MM.1S (cell line): Measurements from ENCODE around the gene GKN1.

Experiments
- EZH2 ChIP-seq: fragments of 300-600 bp; sonication (generic); optimal IDR thresholded peaks from 2 replicates; pipeline ENCODE3; 2017; ENCODE audit warnings: low read depth, mild to moderate bottlenecking, antibody characterized with exemption, low read length, mixed read lengths
- TF ChIP-seq, protein P1 (sequence below): fragments of 300-600 bp; sonication (generic); IDR thresholded peaks from 2 replicates; pipeline ENCODE4 v1.5.1; 2016; ENCODE audit warnings: antibody characterized with exemption, low read length, mixed read lengths

DNA sequence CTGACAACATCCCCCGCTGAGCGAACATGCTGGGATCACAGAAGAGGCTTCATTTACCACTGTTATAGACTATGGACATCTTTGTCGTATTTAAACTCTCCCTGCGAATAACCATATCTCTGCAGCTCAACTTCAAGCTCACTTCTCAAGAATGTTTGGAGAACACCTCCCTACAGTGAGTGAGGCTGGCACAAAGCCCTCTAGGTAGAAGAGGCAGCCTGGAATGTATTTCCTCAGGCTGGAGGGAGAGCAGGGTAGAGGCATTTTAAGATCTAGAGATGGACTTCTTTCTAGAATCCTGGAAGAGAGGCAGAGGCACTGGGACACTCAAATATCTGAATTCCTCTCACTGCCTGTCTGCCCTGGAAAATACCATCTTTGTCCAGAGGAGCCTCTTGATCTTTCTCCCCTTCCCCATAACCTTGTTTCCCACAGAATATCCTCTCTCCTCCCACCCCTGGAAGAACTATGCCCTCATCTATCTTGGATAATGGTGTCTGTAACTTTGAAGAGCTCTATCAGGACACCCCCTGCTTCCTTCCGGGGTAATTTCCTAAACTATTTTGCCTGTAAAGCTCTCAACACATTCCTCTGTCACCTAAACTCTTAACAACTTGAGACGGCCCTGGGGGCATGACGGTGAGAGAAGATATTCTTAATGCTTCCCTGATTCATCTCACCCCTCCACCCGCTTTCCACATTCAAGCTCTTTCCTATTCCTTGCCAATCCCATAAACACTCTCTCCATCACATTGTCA, 36.2 kb downstream of the GKN1 start:
- TF ChIP-seq, protein P1, sequence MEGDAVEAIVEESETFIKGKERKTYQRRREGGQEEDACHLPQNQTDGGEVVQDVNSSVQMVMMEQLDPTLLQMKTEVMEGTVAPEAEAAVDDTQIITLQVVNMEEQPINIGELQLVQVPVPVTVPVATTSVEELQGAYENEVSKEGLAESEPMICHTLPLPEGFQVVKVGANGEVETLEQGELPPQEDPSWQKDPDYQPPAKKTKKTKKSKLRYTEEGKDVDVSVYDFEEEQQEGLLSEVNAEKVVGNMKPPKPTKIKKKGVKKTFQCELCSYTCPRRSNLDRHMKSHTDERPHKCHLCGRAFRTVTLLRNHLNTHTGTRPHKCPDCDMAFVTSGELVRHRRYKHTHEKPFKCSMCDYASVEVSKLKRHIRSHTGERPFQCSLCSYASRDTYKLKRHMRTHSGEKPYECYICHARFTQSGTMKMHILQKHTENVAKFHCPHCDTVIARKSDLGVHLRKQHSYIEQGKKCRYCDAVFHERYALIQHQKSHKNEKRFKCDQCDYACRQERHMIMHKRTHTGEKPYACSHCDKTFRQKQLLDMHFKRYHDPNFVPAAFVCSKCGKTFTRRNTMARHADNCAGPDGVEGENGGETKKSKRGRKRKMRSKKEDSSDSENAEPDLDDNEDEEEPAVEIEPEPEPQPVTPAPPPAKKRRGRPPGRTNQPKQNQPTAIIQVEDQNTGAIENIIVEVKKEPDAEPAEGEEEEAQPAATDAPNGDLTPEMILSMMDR: no peak
- no peak for TF ChIP-seq EZH2
